Heart left ventricle (tissue), 13 donors: ENCODE measurements around the gene IGF2R.

ENCODE experiments used
- CTCF ChIP-seq, 12 donors: fragments of 200-600 bp; sonication (generic) in 4 of 12; IDR thresholded peaks; one replicate each; pipeline versions ENCODE4 v1.5.0 to v1.8.0; 2018 to 2022; ENCODE audit warnings: antibody characterized with exemption in 12 of 12, mild to moderate bottlenecking in 5 of 12
- POLR2A ChIP-seq, 2 donors: fragments of 450-650 bp; IDR thresholded peaks; one replicate each; pipeline ENCODE4 v1.6.1; 2017; ENCODE audit warnings: antibody characterized with exemption in 2 of 2, mild to moderate bottlenecking in 2 of 2, moderate library complexity in 2 of 2
- donor health status: ischemic (EF 13 %, LVEDD 7.1; RV severe dilation, severe dysfunction).
- donor health status: DM: no; HTN: yes; CAD: no.
- donor health status: DM: no; HTN: no; CAD: no.
- donor health status: ischemic (EF 25% LVEDD 6.9; RV normal size, moderate dysfunction).
- donor health status: ischemic (EF 25% LVEDD 5.7; RV mildly dilated, moderate dysfunction).
- donor health status: ischemic (EF 35%, LVEDD 5.7; RV mildly dilated, moderate dysfunction).
- donor health status: nonischemic (EF 11% LVEDD 7.7; RV severe dilation, severe dysfunction).
- donor health status: DM: yes; HTN: yes; CAD: no.
- donor health status: PGD.
- donor health status: ischemic (EF 29% LVEDD 5.4; RV normal size, mild dysfunction).
- donor health status: nonischemic (EF 23%, LVEDD 6.1; RV moderate dilation, normal function).

GRCh38 chr6:160042788-160043301 lies 74.0 kb downstream of the IGF2R start:
- TF ChIP-seq CTCF (IDR thresholded peaks at IDR 0.05) (no peak), POLR2A (IDR thresholded peaks at IDR 0.05) (no peak)
